Measurements from ENCODE around the gene TMCC3.

The TMCC3 gene

DNA sequence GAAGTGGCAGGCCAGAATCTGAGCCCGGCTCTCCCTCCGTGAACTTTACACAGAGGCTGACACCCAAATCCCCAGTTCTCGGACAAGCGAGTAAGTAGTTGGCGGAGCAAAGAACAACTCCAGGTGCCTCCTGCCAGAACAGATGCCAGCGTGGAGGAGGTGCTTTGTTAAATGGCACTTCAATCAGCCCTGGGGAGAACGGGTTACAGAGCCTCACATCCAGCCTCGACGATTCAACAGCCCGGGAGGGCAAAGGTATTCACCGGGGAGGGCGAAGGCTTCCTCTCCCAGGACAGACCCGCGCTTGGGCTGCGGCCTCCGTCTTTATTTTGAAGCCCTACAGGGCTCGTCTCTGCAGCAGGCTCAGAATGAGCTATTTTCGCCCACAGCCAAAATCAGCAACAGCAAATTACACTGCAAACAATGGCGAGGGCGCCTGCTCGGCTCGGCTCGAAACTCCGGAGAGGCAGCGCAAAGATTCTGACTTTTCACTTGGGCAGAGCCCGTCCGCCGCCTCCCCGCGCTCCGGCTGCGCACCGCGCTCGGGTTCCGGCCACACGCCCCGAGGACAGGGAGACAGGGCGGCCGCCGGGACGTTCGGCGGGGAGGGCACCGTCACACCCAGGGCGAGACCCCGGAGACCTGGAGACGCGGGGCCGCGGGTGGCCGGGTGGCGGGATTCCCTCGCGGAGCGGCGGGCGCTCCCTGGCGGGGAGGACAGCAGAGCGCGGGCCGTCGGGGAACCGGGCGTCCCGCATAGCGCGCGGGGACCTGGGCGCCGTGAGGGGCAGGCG, 811 bp downstream of the TMCC3 start:
- Histone ChIP-seq H2BK5ac (ENCODE audit: low read depth, low read length, poor library complexity) (peak overlapping the region; percentile 2), H3K27me3 (ENCODE audit: insufficient read depth, low read length) (no peaks in the 10 kb centered on the region), H3K79me1 (ENCODE audit: low read length) (peaks cover 11% of the 10 kb centered on the region), H4K8ac (ENCODE audit: low read depth, low read length) (peak overlapping the region; percentile 72), H3K23ac (ENCODE audit: low read length) (no peak overlapping the region), H3K4me1 (ENCODE audit: control insufficient read depth in 1 of 2, insufficient read depth in 2 of 2, low read length in 2 of 2) (peaks cover 0 to 2% of the 10 kb centered on the region in 2 experiments), H2BK12ac (ENCODE audit: low read length) (peak overlapping the region; percentile 7), H3K4ac (ENCODE audit: low read depth, low read length) (peak overlapping the region; percentile 73), H3K14ac (ENCODE audit: low read length) (peak overlapping the region; percentile 41), H3K9me3 (ENCODE audit: insufficient read depth, low read depth, low read length) (no peaks in the 10 kb centered on the region), H3K27ac (ENCODE audit: low read depth, low read length) (peak overlapping the region; percentile 24), H2BK120ac (ENCODE audit: insufficient read depth, low read length, poor library complexity) (peak overlapping the region; percentile 29), H3K18ac (ENCODE audit: low read length) (peak overlapping the region; percentile 95), H3K4me2 (ENCODE audit: low read length) (peak overlapping the region; percentile 62), H3K79me2 (ENCODE audit: control insufficient read depth, insufficient read depth, low read length, poor library complexity) (peaks cover 6% of the 10 kb centered on the region), H2AK5ac (ENCODE audit: low read length) (no peak overlapping the region), H3K4me3 (ENCODE audit: low read depth, low read length) (peak overlapping the region; percentile 94), H2AFZ (ENCODE audit: insufficient read depth, low read length, poor library complexity) (peak overlapping the region; percentile 42), H4K91ac (ENCODE audit: low read depth, low read length) (peak overlapping the region; percentile 84), H3K9ac (ENCODE audit: low read length) (peak overlapping the region; percentile 67), H4K12ac (ENCODE audit: low read depth, low read length) (peak overlapping the region; percentile 35), H3K36me3 (ENCODE audit: control insufficient read depth in 1 of 2, insufficient read depth in 2 of 2, low read length in 2 of 2) (no peaks in the 10 kb centered on the region)
- DNase-seq: peak; percentile 30 to 71
- WGBS (ENCODE audit: extremely low coverage, insufficient coverage, insufficient read length): no CpG with 5 or more reads among the region's 72 CpGs

DNA sequence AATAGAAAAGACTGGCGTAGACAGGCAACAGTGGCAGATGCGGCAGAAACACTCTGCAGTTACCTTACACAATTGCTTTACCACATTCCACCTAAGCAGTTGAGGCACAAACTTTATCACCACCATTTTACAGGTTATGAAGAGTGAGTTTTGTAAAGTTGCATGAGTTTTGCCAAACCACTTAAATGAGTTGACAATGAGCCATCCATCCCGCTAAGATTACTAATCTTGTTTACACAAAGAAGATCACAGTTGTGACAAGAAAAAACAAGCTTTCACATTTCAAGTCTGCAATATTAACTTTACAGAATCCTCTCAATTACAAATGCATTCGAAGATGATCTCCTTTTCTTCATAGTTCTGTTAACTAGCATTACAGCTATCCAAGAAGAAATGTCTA, 1.8 kb downstream of the TMCC3 start:
- H3K14ac ChIP-seq (ENCODE audit: low read length): no peak overlapping the region
- H4K8ac ChIP-seq (ENCODE audit: low read depth, low read length): no peak overlapping the region
- no peaks in the 10 kb centered on the region for H3K9me3 ChIP-seq (ENCODE audit: insufficient read depth, low read depth, low read length)
- peaks cover 0 to 5% of the 10 kb centered on the region in 2 experiments for H3K4me1 ChIP-seq (ENCODE audit: control insufficient read depth in 1 of 2, insufficient read depth in 2 of 2, low read length in 2 of 2)
- no peak overlapping the region for H2BK12ac ChIP-seq (ENCODE audit: low read length)
- H3K27me3 ChIP-seq (ENCODE audit: insufficient read depth, low read length): no peaks in the 10 kb centered on the region
- H3K23ac ChIP-seq (ENCODE audit: low read length): no peak overlapping the region
- no peak overlapping the region for H3K4me2 ChIP-seq (ENCODE audit: low read length)
- H3K9ac ChIP-seq (ENCODE audit: low read length): no peak overlapping the region
- H3K4ac ChIP-seq (ENCODE audit: low read depth, low read length): peak overlapping the region; percentile 62
- H3K4me3 ChIP-seq (ENCODE audit: low read depth, low read length): no peak overlapping the region
- H3K79me2 ChIP-seq (ENCODE audit: control insufficient read depth, insufficient read depth, low read length, poor library complexity): peaks cover 6% of the 10 kb centered on the region
- H3K27ac ChIP-seq (ENCODE audit: low read depth, low read length): no peak overlapping the region
- no CpG with 5 or more reads among the region's 4 CpGs for WGBS (ENCODE audit: extremely low coverage, insufficient coverage, insufficient read length)
- H3K79me1 ChIP-seq (ENCODE audit: low read length): peaks cover 11% of the 10 kb centered on the region
- peak overlapping the region; percentile 13 for H2BK5ac ChIP-seq (ENCODE audit: low read depth, low read length, poor library complexity)
- H4K91ac ChIP-seq (ENCODE audit: low read depth, low read length): no peak overlapping the region
- H3K36me3 ChIP-seq (ENCODE audit: control insufficient read depth in 1 of 2, insufficient read depth in 2 of 2, low read length in 2 of 2): no peaks in the 10 kb centered on the region
- DNase-seq: no peak
- no peak overlapping the region for H2AK5ac ChIP-seq (ENCODE audit: low read length)
- H3K18ac ChIP-seq (ENCODE audit: low read length): no peak overlapping the region
- H4K12ac ChIP-seq (ENCODE audit: low read depth, low read length): no peak overlapping the region
- no peak overlapping the region for H2BK120ac ChIP-seq (ENCODE audit: insufficient read depth, low read length, poor library complexity)
- no peak overlapping the region for H2AFZ ChIP-seq (ENCODE audit: insufficient read depth, low read length, poor library complexity)

GRCh38 chr12:94644141-94644979, 6.0 kb downstream of the TMCC3 start:
- Histone ChIP-seq H3K4me3 (ENCODE audit: low read depth, low read length) (no peak overlapping the region), H2BK12ac (ENCODE audit: low read length) (no peak overlapping the region), H3K36me3 (ENCODE audit: control insufficient read depth in 1 of 2, insufficient read depth in 2 of 2, low read length in 2 of 2) (no peaks in the 10 kb centered on the region), H2BK120ac (ENCODE audit: insufficient read depth, low read length, poor library complexity) (no peak overlapping the region), H3K9me3 (ENCODE audit: insufficient read depth, low read depth, low read length) (no peaks in the 10 kb centered on the region), H4K8ac (ENCODE audit: low read depth, low read length) (no peak overlapping the region), H2AFZ (ENCODE audit: insufficient read depth, low read length, poor library complexity) (no peak overlapping the region), H3K4me2 (ENCODE audit: low read length) (no peak overlapping the region), H3K79me1 (ENCODE audit: low read length) (peaks cover 1% of the 10 kb centered on the region), H3K27me3 (ENCODE audit: insufficient read depth, low read length) (no peaks in the 10 kb centered on the region), H3K14ac (ENCODE audit: low read length) (no peak overlapping the region), H2AK5ac (ENCODE audit: low read length) (no peak overlapping the region), H3K4me1 (ENCODE audit: control insufficient read depth in 1 of 2, insufficient read depth in 2 of 2, low read length in 2 of 2) (peaks cover 0 to 5% of the 10 kb centered on the region in 2 experiments), H4K12ac (ENCODE audit: low read depth, low read length) (no peak overlapping the region), H3K23ac (ENCODE audit: low read length) (no peak overlapping the region), H3K79me2 (ENCODE audit: control insufficient read depth, insufficient read depth, low read length, poor library complexity) (no peaks in the 10 kb centered on the region), H3K4ac (ENCODE audit: low read depth, low read length) (no peak overlapping the region), H3K18ac (ENCODE audit: low read length) (no peak overlapping the region), H4K91ac (ENCODE audit: low read depth, low read length) (no peak overlapping the region), H3K9ac (ENCODE audit: low read length) (no peak overlapping the region), H3K27ac (ENCODE audit: low read depth, low read length) (no peak overlapping the region), H2BK5ac (ENCODE audit: low read depth, low read length, poor library complexity) (no peak overlapping the region)
- no CpG with 5 or more reads among the region's 14 CpGs for WGBS (ENCODE audit: extremely low coverage, insufficient coverage, insufficient read length)
- peak in 1 of 2 donors; percentile 32 for DNase-seq

- Histone ChIP-seq H3K4me1 (ENCODE audit: control insufficient read depth in 1 of 2, insufficient read depth in 2 of 2, low read length in 2 of 2) (peaks cover 0 to 5% of the 10 kb centered on the region in 2 experiments), H2BK120ac (ENCODE audit: insufficient read depth, low read length, poor library complexity) (no peak overlapping the region), H2AK5ac (ENCODE audit: low read length) (no peak overlapping the region), H3K79me2 (ENCODE audit: control insufficient read depth, insufficient read depth, low read length, poor library complexity) (no peaks in the 10 kb centered on the region), H3K23ac (ENCODE audit: low read length) (no peak overlapping the region), H3K18ac (ENCODE audit: low read length) (no peak overlapping the region), H3K4me3 (ENCODE audit: low read depth, low read length) (no peak overlapping the region), H3K27me3 (ENCODE audit: insufficient read depth, low read length) (no peaks in the 10 kb centered on the region), H2BK12ac (ENCODE audit: low read length) (no peak overlapping the region), H3K4me2 (ENCODE audit: low read length) (no peak overlapping the region), H4K91ac (ENCODE audit: low read depth, low read length) (no peak overlapping the region), H3K9me3 (ENCODE audit: insufficient read depth, low read depth, low read length) (no peaks in the 10 kb centered on the region), H4K8ac (ENCODE audit: low read depth, low read length) (no peak overlapping the region), H2BK5ac (ENCODE audit: low read depth, low read length, poor library complexity) (no peak overlapping the region), H3K4ac (ENCODE audit: low read depth, low read length) (no peak overlapping the region), H3K79me1 (ENCODE audit: low read length) (no peaks in the 10 kb centered on the region), H4K12ac (ENCODE audit: low read depth, low read length) (no peak overlapping the region), H2AFZ (ENCODE audit: insufficient read depth, low read length, poor library complexity) (no peak overlapping the region), H3K36me3 (ENCODE audit: control insufficient read depth in 1 of 2, insufficient read depth in 2 of 2, low read length in 2 of 2) (no peaks in the 10 kb centered on the region), H3K9ac (ENCODE audit: low read length) (no peak overlapping the region), H3K14ac (ENCODE audit: low read length) (no peak overlapping the region), H3K27ac (ENCODE audit: low read depth, low read length) (no peak overlapping the region)
- no peak for DNase-seq
- WGBS (ENCODE audit: extremely low coverage, insufficient coverage, insufficient read length): no CpG with 5 or more reads among the region's 3 CpGs
Measured at GRCh38 chr12:94643606-94644005, 6.8 kb downstream of the TMCC3 start.

All from trophoblast cell (in vitro differentiated cells and primary cell).